Endothelial cell of umbilical vein (primary cell): ENCODE results near the gene CNTNAP2. TPM values are rescaled to one million over a fixed set of nuclear protein-coding genes. Genes with fewer than 3 reads are reported as not detected.

Source experiments
- BruUV-seq: library from RNA; stranded (reverse); fragments of 400-500 nt; replicated peaks from 2 replicates; lab custom pipeline; 2021; lab: Mats Ljungman, UMichigan
- CTCF ChIA-PET: fragments of 300-600, 350-600 bp; sonication (Branson Sonifier 250); formaldehyde crosslinking; loops from one replicate; lab custom pipeline; 2021; ENCODE audit warnings: antibody characterized with exemption, inconsistent platforms; lab: Charles Lee
- POLR2A ChIA-PET: fragments of 300-600, 350-600 bp; sonication (Branson Sonifier 250); formaldehyde crosslinking; loops from one replicate; lab custom pipeline; 2021; ENCODE audit warnings: antibody characterized with exemption, inconsistent platforms; lab: Charles Lee
- DNase-seq: peaks from one replicate; pipeline ENCODE4 v3.0.0-alpha.2; 2011; ENCODE audit warnings: low read depth, low spot score
- FAIRE-seq: peaks from 2 replicates; lab custom pipeline; 2011; peaks lifted over from hg19 to GRCh38; lab: Jason Lieb, UNC
- H2AFZ ChIP-seq: 2 replicates; pipeline ENCODE4 v1.6.0; 2012; ENCODE audit warnings: low read depth, low read length, control low read depth, inconsistent platforms
- H3K27ac ChIP-seq: 2 replicates; pipeline ENCODE4 v1.5.1; 2011; ENCODE audit warnings: low read depth, mild to moderate bottlenecking, control low read depth, low read length, moderate library complexity; ENCODE audit not compliant: insufficient read depth
- H3K27me3 ChIP-seq, 2 experiments: 2 replicates each; pipeline versions ENCODE4 v1.6.0 to v1.6.1; 2011; ENCODE audit warnings: low read length in 2 of 2, mixed read lengths in 1 of 2; ENCODE audit not compliant: control insufficient read depth in 2 of 2, insufficient read depth in 2 of 2
- H3K36me3 ChIP-seq, 2 experiments: 2 replicates in 1 of 2; 3 replicates in 1 of 2; pipeline ENCODE4 v1.5.1; 2011; ENCODE audit warnings: low read length in 2 of 2, mild to moderate bottlenecking in 1 of 2, moderate library complexity in 1 of 2; ENCODE audit not compliant: control insufficient read depth in 2 of 2, insufficient read depth in 2 of 2; ENCODE audit errors: extremely low read depth in 1 of 2
- H3K4me1 ChIP-seq: 3 replicates; pipeline ENCODE4 v1.5.1; 2011; ENCODE audit warnings: mild to moderate bottlenecking, low read length; ENCODE audit not compliant: control insufficient read depth, insufficient read depth; ENCODE audit errors: extremely low read depth
- H3K4me2 ChIP-seq: 2 replicates; pipeline ENCODE4 v1.6.1; 2011; ENCODE audit warnings: low read length, control low read depth, mixed read lengths; ENCODE audit not compliant: insufficient read depth
- H3K4me3 ChIP-seq, 3 experiments: fragments of 200-600 bp in 1 of 3; sonication (generic), shearing (Covaris generic) in 1 of 3; replicated peaks in 1 of 3; 2 replicates each; pipeline ENCODE4 v1.5.1; 2011 to 2016; ENCODE audit warnings: control low read depth in 3 of 3, low read length in 3 of 3, mild to moderate bottlenecking in 2 of 3, inconsistent platforms in 1 of 3, low read depth in 1 of 3, moderate library complexity in 1 of 3; ENCODE audit not compliant: insufficient read depth in 1 of 3
- H3K79me2 ChIP-seq: 2 replicates; pipeline ENCODE4 v1.6.0; 2012; ENCODE audit warnings: low read length, inconsistent platforms; ENCODE audit not compliant: control insufficient read depth, insufficient read depth
- H3K9ac ChIP-seq: replicated peaks from 2 replicates; pipeline ENCODE3; 2011; ENCODE audit warnings: low read length, control low read depth; ENCODE audit not compliant: insufficient read depth; ENCODE audit errors: extremely low read depth
- H3K9me1 ChIP-seq: replicated peaks from 3 replicates; pipeline ENCODE4 v1.6.0; 2011; ENCODE audit warnings: mild to moderate bottlenecking, low read length; ENCODE audit not compliant: control insufficient read depth, insufficient read depth; ENCODE audit errors: extremely low read depth
- H3K9me3 ChIP-seq: replicated peaks from 2 replicates; pipeline ENCODE4 v1.5.1; 2012; ENCODE audit warnings: low read length, inconsistent platforms; ENCODE audit not compliant: control insufficient read depth, insufficient read depth
- H4K20me1 ChIP-seq: replicated peaks from 2 replicates; pipeline ENCODE3; 2011; ENCODE audit warnings: mild to moderate bottlenecking, low read length; ENCODE audit not compliant: control insufficient read depth, insufficient read depth; ENCODE audit errors: extremely low read depth
- CTCF ChIP-seq, 2 donors: IDR thresholded peaks; 1 replicate in 1 of 2; 2 replicates in 1 of 2; pipeline ENCODE4 v1.5.1; 2011; ENCODE audit warnings: low read length in 2 of 2, mild to moderate bottlenecking in 2 of 2, moderate library complexity in 2 of 2, control low read depth in 1 of 2, inconsistent platforms in 1 of 2, low read depth in 1 of 2; ENCODE audit not compliant: insufficient read depth in 1 of 2; ENCODE audit errors: extremely low read depth in 1 of 2
- EZH2 ChIP-seq: IDR thresholded peaks from 2 replicates; pipeline ENCODE4 v1.6.1; 2012; ENCODE audit warnings: borderline replicate concordance, low read depth, mild to moderate bottlenecking, moderate library complexity, low read length, inconsistent platforms; ENCODE audit not compliant: severe bottlenecking
- FOS ChIP-seq: IDR thresholded peaks from 2 replicates; pipeline ENCODE4 v1.6.1; 2011; ENCODE audit warnings: mild to moderate bottlenecking, low read length, moderate library complexity, borderline replicate concordance; ENCODE audit not compliant: insufficient read depth
- GATA2 ChIP-seq: IDR thresholded peaks from 2 replicates; pipeline ENCODE4 v1.7.0; 2011; ENCODE audit warnings: low read depth, mild to moderate bottlenecking, moderate library complexity, mixed read lengths, low read length; ENCODE audit not compliant: insufficient read length, insufficient read depth
- JUN ChIP-seq: IDR thresholded peaks from 2 replicates; pipeline ENCODE4 v1.6.1; 2011; ENCODE audit warnings: borderline replicate concordance, low read depth; ENCODE audit not compliant: insufficient read length, insufficient read depth
- MYC ChIP-seq: IDR thresholded peaks from one replicate; pipeline ENCODE4 v1.6.1; 2011; ENCODE audit warnings: mild to moderate bottlenecking, low read depth, low read length
- POLR2A ChIP-seq: IDR thresholded peaks from 2 replicates; pipeline ENCODE4 v1.6.1; 2012; ENCODE audit warnings: low read depth, mild to moderate bottlenecking, control low read depth, low read length
- POLR2AphosphoS5 ChIP-seq: IDR thresholded peaks from 2 replicates; pipeline ENCODE4 v1.6.1; 2012; ENCODE audit warnings: low read depth, mild to moderate bottlenecking, control low read depth, low read length, moderate library complexity; ENCODE audit not compliant: insufficient read depth
- dilution Hi-C: fragments of 300-500 bp; cut with MboI; formaldehyde crosslinking; loops from one replicate; pipeline ENCODE4 v1.15.0; 2019; ENCODE audit warnings: low sequenced_read_pairs; ENCODE audit not compliant: extremely low pct_ligation_motif_present
- intact Hi-C: fragments of 100-400 bp; cut with micrococcal nuclease; formaldehyde crosslinking; loops from one replicate; pipeline ENCODE4 v1.10.0; 2022
- polyA plus RNA-seq, 4 experiments: library from polyadenylated mRNA; depleted of rRNA in 3 of 4; stranded (reverse) in 3 of 4; unstranded in 1 of 4; fragments of >200 nt; gene quantifications; 2 replicates each; pipeline versions ENCODE4 v1.2.1 to v1.2.3, GENCODE V29; 2011 to 2012; ENCODE audit warnings: missing spikeins in 1 of 4
- total RNA-seq: library from RNA; stranded (reverse); gene quantifications from 2 replicates; pipeline ENCODE4 v1.2.3, GENCODE V29; 2021
- TF ChIP-seq, protein P1 (sequence below): IDR thresholded peaks from 2 replicates; pipeline ENCODE4 v1.6.1; 2011; ENCODE audit not compliant: insufficient read depth, insufficient read length

The CNTNAP2 gene
- total and polyA plus RNA-seq, 2 donors (not counting 3 experiments of a cell fraction or from before 2014, with no cell fraction given): not detected

- DNase-seq (no peak), FAIRE-seq (no peak)
- no TSS peak for BruUV-seq
- POLR2A ChIA-PET: no interaction called here
- intact Hi-C loops (no loop called here), dilution Hi-C loops (no loop called here)
- no peak overlapping the region for H3K4me2 ChIP-seq
- H3K9me1 ChIP-seq: no peaks in the 10 kb centered on the region
- H3K4me3 ChIP-seq: no peak overlapping the region
- no peaks in the 10 kb centered on the region for H3K36me3 ChIP-seq
- H3K4me1 ChIP-seq: no peaks in the 10 kb centered on the region
- no peaks in the 10 kb centered on the region for H4K20me1 ChIP-seq
- no peak overlapping the region for H3K27ac ChIP-seq
- H3K79me2 ChIP-seq: no peaks in the 10 kb centered on the region
- H3K9ac ChIP-seq: no peak overlapping the region
- peaks cover 3% of the 10 kb centered on the region for H3K9me3 ChIP-seq
- CTCF ChIA-PET: no interaction called here
- TF ChIP-seq EZH2 (no peak), MYC (no peak), FOS (no peak), POLR2A (no peak), CTCF (IDR thresholded peaks at IDR 0.05; ENCODE audit: extremely low read depth in 1 of 2, insufficient read depth in 1 of 2, low read depth in 1 of 2, low read length in 2 of 2) (no peak), POLR2AphosphoS5 (no peak), GATA2 (no peak), JUN (no peak)
- TF ChIP-seq, protein P1, sequence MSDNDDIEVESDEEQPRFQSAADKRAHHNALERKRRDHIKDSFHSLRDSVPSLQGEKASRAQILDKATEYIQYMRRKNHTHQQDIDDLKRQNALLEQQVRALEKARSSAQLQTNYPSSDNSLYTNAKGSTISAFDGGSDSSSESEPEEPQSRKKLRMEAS: no peak
- H3K27me3 ChIP-seq: no peaks in the 10 kb centered on the region
- H2AFZ ChIP-seq: no peak overlapping the region
Observed at GRCh38 chr7:147593271-147594057, 1476.9 kb downstream of the CNTNAP2 start.
